Activated naive CD4-positive, alpha-beta T cell treated with anti-CD3 and anti-CD28 coated beads, Interleukin-2, amount 50 U/mL, for 16 hours (primary cell): ENCODE results near the gene DSCAML1.

Experiments
- DNase-seq: peaks from one replicate; pipeline ENCODE4 v3.0.0-alpha.2; 2020

DSCAML1 gene

DNA sequence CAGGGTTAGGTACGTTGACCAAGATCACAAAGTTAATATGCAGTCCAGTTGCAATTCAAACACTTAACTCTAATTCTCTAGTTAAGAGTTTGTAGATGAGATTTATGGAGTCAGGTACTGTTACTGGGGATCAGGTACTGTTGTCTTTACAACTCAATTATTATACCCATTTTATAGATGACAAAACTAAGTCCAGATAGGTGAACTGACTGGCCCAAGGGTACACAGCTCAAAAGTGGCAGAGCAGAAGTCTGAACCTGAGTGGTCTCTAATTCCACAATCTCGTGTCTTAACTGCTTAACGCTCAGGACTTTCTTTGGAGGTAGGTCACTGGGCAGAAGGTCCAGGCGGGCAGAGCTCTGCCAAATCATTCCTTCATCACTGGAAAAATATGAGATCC is 77.5 kb downstream of the DSCAML1 start:
- DNase-seq, result no peak

DNA sequence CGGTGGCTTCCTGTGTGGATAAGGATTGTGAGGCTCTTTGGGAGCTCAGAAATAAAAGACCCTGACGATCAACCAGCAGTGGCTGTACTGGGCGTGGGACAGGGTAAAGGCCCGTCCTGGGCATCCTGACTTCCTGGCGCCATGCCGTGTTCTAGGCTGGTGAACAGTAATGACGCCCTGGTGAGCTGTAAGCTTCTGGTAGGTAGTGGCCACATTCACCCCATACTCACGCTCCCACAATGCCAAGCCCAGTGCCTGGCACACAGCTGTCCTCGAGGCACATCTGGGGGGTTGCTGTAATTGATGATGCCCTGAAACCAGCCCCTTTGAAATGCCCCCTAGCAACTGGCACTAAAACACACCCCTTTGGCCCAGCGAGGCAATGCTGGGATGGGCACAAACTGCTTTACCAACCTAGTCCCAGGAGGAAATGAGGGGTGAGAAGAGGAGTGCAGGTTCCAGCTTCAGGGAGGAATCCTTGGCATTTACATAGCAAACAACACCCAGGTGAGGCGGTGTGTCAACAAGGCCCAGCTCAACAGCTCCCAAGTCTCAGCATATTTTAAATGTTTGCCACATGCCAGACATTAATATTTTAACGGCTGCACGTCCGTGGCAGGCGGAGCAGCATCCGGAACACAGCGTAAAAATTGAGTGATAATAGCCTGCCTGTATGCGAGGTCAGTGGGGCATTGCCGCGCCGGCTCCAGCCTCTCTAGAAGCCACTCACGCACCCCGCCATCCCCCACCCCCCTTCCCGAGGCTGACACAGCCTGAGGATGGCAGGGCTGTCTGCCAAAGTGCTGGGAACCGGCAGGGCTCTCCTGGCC is 79.3 kb downstream of the DSCAML1 start:
- no peak for DNase-seq

DNA sequence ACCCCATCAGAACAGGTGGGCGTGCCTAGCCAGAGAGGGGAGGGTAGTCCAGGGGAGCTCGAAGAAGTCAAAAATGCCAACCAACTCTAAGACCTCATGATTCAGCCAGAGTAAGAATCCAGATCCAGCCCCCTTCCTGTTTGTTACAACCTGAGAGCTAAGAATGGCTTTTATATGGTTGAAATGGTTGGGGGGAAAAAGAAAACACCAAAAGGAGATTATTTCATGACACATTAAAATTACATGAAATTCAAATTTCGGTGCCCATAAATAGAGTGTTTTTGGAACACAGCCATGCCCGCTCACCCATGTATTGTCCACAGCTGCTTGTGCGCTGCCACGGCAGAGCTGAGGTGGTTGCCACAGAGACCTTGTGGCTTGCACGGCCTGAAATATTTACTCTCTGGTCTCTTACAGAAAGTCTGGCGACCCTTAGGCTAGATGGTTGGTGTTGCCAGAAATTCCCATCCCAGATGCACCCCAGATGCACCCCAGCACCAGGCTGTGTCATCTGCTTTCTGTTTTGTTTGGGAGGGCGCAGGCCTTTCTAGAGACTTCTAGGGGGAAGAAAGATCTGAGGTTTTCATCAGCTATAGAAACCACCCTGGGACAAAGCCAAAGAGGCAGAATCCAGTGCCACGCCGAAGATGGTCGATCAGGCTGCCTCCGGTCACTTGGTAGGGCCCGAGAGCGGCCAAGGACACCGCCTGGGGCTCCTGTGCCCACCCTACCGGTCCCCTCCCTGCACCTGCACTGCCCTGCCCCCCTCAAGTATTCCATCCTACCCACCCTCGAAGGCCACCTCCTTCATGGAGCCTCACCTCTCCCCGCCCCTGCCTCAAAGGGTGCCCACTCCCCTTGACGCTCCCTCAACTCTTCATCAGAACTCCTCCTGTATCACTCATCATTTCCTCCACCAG is 80.2 kb downstream of the DSCAML1 start:
- no peak for DNase-seq

DNA sequence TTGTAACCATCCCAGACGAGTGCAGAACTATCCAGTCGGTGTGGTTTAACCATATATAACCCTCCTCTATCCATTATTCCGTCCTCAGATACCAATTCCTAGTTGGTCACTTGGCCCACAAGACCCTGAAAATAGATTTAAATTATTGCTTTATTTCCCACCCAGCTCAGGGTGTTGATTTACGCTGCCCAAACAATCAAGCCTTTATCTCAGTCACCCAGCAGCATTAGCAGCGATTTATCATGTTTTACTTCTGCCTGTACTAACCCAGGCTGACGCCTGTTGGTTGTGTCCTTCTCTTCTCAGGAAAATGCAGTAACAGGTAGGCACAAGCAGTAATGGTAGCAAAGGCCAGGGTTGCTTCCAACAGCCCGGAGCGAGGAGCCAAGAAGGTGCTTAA is 81.2 kb downstream of the DSCAML1 start:
- no peak for DNase-seq

DNA sequence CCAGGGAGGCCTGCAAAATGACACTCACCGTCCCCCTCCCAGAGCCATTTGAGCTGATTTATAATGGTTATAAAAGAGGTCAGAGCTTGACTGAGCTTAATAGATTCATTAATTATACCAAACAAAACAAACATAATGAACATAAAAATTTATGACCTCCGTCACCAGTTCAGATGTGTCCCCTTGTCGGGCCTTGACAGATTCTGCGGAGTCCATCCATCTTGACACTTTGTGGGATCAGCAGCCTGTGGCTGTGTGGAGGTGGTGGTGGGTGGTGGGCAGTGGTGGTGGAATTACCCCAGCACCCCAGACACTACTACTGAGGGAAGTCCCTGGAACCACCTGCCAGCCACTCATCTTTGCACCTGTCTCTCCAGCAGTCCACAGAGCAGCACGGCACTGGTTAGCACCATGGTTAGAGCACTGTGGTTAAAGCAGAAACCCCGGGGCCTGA is 83.5 kb downstream of the DSCAML1 start:
- DNase-seq, result no peak

DNA sequence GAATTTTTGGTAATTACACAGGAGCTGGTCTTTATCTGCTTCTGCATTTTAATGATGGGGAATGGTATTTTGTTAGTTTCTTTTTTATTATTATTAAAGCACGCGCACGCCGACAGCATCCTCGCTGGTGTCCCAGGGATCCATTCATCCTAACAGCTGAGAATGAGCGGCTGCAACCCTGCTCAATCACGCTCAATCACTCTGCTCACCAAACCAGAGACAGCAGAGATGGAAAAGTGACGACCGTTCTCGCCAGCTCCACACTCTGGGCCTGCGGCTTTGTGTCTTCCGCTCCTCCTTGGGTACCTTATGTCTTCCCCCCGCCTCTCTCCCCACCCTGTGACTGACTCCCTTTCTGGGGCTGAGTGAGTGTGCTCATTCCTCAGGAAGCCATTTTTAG is 84.5 kb downstream of the DSCAML1 start:
- no peak for DNase-seq

DNA sequence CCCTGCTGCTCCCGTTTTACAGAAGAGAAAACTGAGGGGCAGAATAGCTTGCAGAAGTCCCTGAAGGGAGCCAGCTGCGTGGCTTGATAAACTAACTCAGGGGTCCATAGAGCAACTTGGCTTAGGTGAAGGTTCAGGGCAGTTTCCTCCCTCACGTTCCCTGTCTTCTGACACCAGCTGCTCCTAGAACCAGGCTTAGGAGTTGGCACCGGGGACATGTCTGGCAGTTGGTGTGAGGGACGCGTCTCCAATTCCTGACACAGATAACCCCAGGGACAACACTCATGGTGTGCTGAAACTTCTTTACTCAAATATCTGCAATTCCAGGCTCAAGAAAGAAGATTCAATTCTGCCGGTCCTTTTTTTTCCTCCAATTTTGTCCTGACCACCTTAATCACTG is 85.7 kb downstream of the DSCAML1 start:
- no peak for DNase-seq

DNA sequence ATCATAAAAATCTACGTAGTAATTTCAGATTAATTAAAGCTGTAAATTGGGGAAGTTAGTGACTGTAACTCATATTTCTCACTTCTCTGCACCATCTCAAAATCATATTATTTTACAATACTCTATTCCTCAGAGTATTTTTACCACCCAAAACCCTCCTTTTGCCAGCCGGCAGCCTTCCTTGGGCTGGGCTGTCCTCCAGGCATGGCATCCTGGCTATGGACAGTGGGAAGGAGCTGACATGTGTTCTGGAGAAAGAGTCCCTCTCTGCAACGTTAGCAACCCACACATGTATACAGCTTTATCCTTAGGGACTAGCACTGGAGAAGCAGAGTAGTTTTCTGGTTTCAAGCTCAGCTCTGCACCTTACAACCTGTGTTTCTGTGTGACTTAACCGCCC is 86.8 kb downstream of the DSCAML1 start:
- DNase-seq, result no peak

DNA sequence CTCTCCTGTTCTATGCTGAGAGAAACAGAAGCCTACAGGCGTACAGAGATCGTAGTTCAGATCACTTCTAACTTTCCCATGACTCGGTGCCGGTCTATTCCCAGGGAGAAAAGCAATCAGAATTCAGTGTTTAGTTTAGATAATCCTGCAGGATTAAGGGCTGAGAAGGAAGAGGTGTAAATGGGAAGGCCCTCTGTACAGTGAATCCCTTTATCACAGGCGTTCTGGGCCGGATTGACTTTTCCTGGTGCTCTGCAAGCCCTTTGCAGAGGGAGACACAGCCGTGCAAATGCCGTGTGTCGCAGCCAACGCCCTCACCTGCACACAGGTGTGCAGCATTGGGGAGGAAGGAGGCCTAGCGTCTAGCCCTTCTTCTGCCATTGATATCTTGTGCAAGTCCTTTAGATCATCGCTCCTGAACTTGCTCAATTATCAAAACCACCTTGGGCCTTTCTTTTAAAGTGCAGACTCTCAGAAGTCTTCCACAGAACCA is 90.6 kb downstream of the DSCAML1 start:
- no peak for DNase-seq

DNA sequence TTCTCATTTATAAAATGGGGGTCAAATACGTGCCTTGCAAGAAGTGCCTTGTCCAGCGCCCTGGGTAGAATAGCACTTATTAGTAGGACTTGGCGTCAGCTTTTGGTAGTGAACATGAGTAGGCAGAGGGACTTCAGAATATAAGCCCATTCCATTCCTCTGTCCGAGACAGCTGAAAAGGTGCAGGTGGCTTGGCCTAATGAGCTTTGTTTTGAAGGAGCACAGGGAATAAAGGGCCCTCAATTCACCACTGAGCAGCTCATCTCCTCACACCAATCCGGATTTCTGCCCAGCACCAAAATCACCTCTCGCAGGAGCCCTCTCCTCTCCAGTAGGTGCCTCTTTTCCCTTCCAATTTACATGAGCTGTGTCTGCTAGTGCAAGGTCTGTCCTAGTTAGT is 91.2 kb downstream of the DSCAML1 start:
- DNase-seq, result no peak

DNA sequence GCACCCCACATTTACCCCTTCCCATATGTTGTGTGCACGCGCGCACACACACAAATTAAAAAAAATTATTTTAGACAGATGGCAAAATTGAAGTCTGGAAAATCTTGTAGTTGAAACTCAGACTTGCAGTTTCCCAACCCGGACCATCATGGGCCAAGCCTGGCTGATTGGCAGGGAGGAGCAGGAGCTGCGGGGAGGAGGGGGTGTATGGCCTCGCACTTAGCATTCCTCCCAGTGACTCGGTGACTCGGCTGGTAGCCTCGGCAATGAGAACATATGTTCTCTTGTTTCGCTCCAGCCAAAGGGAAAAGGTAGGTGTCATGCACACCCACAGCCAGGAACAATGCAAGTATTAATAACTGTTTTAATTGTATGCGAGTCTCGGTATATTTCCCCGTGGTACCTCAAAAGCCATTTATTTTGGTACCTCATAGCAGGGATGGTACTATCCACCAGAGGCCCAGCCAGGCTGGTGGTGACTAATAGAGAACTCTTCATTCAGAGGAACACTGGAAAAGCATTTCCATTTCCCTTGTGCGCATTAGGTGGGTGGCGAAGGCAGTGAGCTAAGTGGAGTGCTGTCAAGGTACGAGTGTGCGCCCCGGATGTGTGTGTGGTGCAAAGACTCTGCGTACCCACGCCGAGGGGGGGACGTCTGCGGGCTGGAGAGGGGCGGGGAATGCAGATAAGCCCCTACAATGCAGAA is 92.5 kb downstream of the DSCAML1 start:
- no peak for DNase-seq

DNA sequence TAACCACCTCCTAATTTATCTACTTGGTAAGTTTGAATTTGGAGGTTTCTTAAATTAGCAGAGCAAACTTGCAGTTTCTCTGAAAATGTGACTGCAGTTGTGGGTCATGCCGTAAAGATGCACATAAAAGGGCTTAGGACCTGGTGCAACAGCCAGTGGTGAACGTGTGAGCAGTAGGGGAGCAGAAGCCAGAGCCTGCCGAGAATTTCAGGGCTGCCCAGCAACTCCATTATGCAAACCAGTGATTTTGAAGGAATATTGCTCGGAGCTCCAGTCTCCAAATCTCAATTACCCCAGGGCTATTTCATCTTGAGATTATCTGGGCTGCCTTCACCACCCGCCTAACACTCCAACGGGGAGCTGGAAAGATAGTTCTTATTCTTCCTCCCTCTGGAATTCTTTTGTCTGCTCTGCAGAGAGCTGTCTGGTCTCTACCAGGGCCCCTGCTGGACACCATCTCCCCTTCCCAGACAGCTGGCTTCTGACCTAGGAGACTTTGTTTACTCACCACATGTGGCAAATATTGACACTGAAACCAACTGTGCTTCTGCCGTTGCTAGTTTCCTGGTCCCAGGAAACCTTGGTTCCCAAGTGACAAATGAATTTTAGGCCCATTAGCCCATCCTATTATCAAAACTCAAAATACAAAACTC is 93.9 kb downstream of the DSCAML1 start:
- no peak for DNase-seq

DNA sequence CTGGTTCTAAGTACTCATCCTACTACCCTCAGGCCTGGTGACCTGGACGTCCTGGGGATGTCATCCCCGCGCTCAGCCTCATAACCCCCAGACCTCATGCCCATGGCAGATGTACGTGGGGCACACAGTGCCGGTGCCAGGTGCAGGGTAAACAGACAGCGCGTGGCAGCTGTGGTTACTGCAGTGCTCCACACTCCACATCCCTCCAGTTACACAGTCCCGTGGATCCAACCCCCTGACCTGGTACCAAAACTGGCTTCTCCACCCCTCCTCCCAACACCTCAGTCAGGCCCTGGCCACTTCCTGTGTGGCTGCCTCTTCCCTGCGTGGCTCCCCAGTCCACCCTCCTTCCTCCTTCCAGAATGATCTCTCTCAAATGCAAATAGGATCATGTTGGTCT is 95.2 kb downstream of the DSCAML1 start:
- no peak for DNase-seq

DNA sequence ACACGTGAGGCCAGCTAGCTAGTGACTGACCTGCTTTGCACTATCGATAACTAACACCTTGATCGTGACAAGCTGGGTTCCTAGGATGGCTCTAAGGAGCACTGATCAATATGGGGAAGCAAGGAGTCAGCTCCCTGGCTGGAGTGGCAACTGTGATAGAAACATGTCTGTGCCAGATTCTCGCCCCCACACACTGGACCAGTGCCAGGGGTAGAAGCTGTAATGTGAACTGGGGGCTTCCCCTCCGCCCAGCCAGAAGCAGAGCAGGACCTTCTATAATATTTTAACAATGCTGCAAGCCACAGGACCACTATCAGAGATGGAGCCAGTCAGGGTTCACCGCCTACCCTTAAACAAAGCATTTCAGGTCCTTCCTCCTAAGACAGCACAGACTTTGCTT is 96.5 kb downstream of the DSCAML1 start:
- no peak for DNase-seq

DNA sequence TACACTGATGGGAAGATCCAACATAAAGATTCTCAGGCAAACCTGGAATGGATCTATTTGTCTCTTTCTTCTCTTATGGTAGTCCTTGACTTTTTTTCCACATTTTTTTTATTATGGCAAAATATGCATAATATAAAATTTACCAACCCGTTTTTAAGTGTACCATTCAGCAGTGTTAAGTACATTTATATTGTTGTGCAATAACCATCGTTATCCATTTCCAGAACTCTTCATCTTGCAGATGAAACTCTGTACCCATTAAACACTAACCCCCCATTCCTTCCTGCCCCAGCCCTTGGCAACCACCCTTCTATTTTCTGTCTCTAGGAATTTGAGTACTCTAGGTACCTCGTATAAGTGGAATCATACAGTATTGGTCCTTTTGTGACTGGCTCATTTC is 99.7 kb downstream of the DSCAML1 start:
- DNase-seq, result no peak

DNA sequence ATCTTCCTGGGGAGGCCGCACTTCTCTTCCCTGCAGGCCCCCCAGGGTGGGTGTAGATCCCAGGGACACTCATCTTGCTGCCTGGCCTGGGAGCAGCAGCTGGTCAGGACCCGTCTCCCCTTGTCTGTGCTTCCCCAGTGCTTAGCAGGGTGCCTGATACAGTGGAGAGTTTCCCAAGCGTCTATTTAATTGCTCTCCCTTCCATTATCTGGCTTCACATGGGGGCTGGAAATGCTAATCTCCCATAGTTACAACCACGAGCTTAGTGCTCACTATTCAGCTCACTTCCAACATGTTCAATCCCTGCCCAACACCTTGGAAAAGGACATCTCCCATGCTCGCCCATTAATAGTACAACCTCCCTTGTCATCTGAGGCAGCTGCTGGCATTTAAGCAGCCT is 100.5 kb downstream of the DSCAML1 start:
- DNase-seq, result no peak

DNA sequence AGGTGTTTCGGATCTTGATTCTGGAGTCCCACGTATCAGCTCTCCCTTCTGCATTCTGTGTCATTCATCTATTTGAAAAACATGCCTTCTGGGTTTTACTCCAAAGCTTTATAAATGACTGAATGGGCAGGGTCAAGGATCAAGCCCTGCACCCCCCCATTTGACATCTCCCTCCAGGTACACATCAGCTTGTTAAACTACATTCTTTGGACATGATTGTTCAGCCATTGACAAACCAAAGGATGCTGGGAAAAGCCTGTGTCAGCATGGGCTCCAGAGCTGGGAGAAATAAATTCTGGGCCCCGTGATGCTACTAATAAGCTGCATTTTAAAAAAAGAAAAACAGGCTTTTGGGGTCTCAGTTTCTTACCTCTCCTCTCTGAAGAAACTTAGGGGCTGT is 103.7 kb downstream of the DSCAML1 start:
- DNase-seq, result no peak

DNA sequence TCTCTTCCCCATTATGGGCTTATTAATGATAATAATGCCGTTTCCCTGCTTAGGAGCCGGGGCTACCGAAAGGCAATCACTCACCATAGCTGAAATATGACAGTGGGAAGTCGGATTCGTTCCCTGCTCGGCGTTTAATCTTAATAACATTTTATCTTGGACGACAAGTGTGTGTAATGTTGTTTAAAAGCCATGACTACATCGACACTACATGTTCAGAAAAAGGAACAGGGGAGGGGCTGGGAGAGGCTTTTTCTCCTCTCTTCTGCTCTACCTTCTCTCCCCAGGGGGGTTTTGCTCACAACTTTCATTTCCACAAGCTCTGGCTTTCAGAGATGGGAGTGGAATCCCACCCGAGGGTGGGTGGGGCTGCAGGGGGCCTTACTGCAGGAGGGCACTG is 105.5 kb downstream of the DSCAML1 start:
- DNase-seq, result no peak

DNA sequence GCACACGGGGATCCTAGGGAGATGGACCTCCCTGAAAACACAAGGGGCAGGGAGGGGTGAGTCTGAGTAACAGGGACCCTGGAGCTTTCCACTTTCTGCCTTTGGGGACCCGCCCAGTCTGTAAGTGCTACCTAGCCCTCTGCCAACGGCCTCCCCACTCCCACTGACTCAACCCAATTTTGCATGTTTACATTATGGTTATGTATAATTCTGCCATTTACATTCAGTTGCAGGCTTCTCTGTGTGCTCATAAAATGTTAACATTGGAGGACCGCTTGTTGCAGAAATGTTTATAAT is 105.8 kb downstream of the DSCAML1 start:
- DNase-seq, result no peak

DNA sequence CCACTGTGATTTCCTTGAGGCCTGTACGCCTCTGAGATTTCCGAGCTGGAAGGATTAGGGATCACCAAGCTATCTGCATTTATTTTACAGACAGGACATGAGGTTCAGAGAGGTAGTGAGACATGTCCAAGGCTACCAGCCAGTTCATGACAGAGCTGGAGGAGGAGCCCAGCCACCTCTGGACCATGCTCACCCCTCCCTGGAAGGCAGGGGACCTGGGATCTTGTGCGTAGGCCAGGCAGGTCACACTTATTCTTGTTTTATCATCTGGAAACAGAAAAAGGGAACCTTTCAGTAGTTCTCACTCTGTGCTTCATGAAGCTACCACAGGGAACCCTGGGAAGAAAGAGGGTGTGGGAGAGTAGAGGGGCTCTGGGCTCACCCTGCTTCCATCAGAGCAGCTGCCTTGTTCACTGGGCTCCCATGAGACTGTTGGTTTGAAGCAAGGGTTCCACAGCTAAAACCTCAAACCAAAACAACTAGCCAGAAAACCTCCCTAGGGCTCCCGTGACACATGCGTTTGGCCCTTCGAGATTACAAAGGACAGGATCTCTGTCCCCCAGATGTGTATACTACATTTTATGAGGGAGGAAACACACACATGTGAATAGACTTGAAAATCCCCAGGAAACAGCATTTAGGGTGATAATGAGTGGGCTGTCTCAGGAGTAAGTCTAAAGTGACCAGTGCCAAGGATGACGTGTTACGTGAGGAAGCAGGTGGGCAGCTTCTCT is 106.4 kb downstream of the DSCAML1 start:
- no peak for DNase-seq

DNA sequence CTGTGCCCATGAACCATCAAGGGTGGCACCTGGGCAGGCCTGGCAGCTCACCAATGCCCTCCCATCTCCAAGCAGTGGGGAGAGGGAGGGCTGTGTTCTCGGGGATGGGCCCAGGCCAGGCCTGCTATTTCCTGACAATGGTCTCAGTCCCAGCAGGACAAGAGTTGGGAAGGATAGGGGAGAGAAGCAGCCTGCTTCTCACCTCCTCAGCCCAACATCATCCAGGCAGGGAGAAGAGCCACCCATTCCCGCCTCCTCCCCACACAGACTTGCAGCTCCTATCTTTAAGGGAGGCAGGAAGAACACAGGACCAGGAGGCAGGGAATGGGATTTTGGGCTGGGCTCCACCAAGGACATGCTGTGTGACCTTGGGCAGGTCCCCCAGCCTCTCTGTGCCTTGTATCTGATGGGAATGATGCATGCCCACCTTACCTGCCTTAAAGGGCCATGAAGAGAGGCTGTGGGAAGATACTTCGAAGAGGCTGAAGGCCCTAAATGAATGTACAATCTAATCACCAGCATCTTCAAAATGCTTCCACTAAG is 108.7 kb downstream of the DSCAML1 start:
- no peak for DNase-seq

DNA sequence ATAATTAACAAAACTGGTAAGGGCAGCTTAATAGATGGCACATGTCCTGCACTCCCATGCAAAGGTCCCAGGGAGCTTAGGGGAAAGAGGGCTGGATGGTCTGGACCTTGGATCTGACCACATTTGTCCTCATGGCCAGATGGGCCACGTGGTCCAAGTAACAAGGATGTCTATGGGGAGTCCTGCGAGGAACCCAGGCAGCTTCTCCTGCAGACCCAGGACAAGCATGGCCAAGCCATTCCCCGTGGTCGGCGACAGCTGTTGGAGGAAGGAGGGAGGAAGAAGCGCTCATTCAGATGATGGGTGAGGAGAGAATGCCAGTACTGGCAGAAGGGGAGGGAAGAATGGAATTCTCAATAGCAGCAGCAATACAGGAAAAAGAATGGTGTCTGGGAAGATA is 109.2 kb downstream of the DSCAML1 start:
- DNase-seq, result no peak
